HEK293 (cell line): ENCODE data around the gene AQP3.

Experiments
- ELK4 ChIP-seq: IDR thresholded peaks from 2 replicates; pipeline ENCODE4 v1.6.1; 2011; ENCODE audit warnings: mild to moderate bottlenecking, low read depth, low read length, borderline replicate concordance
- GLI2 ChIP-seq: fragments of 450-650 bp; formaldehyde crosslinking; IDR thresholded peaks from 2 replicates; pipeline ENCODE4; 2017; ENCODE audit warnings: missing biosample characterization, missing genetic modification characterization, low read depth, borderline replicate concordance
- GLI4 ChIP-seq: fragments of 450-650 bp; formaldehyde crosslinking; IDR thresholded peaks from 2 replicates; pipeline ENCODE4 v1.5.1; 2016; ENCODE audit warnings: missing biosample characterization, missing genetic modification characterization
- KLF1 ChIP-seq: fragments of 450-650 bp; formaldehyde crosslinking; IDR thresholded peaks from 2 replicates; pipeline ENCODE4 v1.5.1; 2016; ENCODE audit warnings: missing biosample characterization, missing genetic modification characterization
- SETDB1 ChIP-seq: IDR thresholded peaks from one replicate; pipeline ENCODE4 v1.6.1; 2017; ENCODE audit warnings: mild to moderate bottlenecking, low read length, moderate library complexity, mixed read lengths; ENCODE audit not compliant: insufficient read length
- YY1 ChIP-seq: fragments of 450-650 bp; formaldehyde crosslinking; IDR thresholded peaks from 2 replicates; pipeline ENCODE4 v1.5.1; 2018; ENCODE audit warnings: missing biosample characterization, missing genetic modification characterization
- ZFP41 ChIP-seq: fragments of 450-650 bp; formaldehyde crosslinking; IDR thresholded peaks from 2 replicates; pipeline ENCODE4 v1.5.1; 2016; ENCODE audit warnings: missing biosample characterization, missing genetic modification characterization, borderline replicate concordance
- ZNF114 ChIP-seq: fragments of 450-650 bp; formaldehyde crosslinking; IDR thresholded peaks from 2 replicates; pipeline ENCODE4 v1.5.0; 2017; ENCODE audit warnings: missing biosample characterization, missing genetic modification characterization
- ZNF138 ChIP-seq: fragments of 450-650 bp; formaldehyde crosslinking; IDR thresholded peaks from 2 replicates; pipeline ENCODE4 v1.5.1; 2016; ENCODE audit warnings: missing biosample characterization, missing genetic modification characterization, borderline replicate concordance
- ZNF140 ChIP-seq: fragments of 450-650 bp; formaldehyde crosslinking; IDR thresholded peaks from 2 replicates; pipeline ENCODE4 v1.5.1; 2016; ENCODE audit warnings: missing biosample characterization, missing genetic modification characterization
- ZNF157 ChIP-seq: fragments of 450-650 bp; formaldehyde crosslinking; IDR thresholded peaks from 2 replicates; pipeline ENCODE4 v1.5.1; 2016; ENCODE audit warnings: missing biosample characterization, missing genetic modification characterization
- ZNF16 ChIP-seq: fragments of 450-650 bp; formaldehyde crosslinking; IDR thresholded peaks from 2 replicates; pipeline ENCODE4 v1.5.1; 2016; ENCODE audit warnings: low read depth, missing biosample characterization, missing genetic modification characterization
- ZNF223 ChIP-seq: fragments of 450-650 bp; formaldehyde crosslinking; IDR thresholded peaks from 2 replicates; pipeline ENCODE4 v1.5.1; 2016; ENCODE audit warnings: missing biosample characterization, missing genetic modification characterization
- ZNF311 ChIP-seq: fragments of 450-650 bp; formaldehyde crosslinking; IDR thresholded peaks from 2 replicates; pipeline ENCODE4 v1.5.1; 2017; ENCODE audit warnings: missing biosample characterization, missing genetic modification characterization, borderline replicate concordance
- ZNF335 ChIP-seq: fragments of 450-650 bp; formaldehyde crosslinking; conservative IDR thresholded peaks from 2 replicates; pipeline ENCODE4 v1.5.1; 2016; ENCODE audit warnings: missing biosample characterization, missing genetic modification characterization
- ZNF341 ChIP-seq: fragments of 450-650 bp; formaldehyde crosslinking; IDR thresholded peaks from 2 replicates; pipeline ENCODE4; 2016; ENCODE audit warnings: low read depth, missing biosample characterization, missing genetic modification characterization
- ZNF366 ChIP-seq: fragments of 450-650 bp; formaldehyde crosslinking; conservative IDR thresholded peaks from 2 replicates; pipeline ENCODE4 v1.5.1; 2016; ENCODE audit warnings: missing biosample characterization, missing genetic modification characterization
- ZNF423 ChIP-seq: fragments of 450-650 bp; formaldehyde crosslinking; IDR thresholded peaks from 2 replicates; pipeline ENCODE4 v1.5.1; 2016; ENCODE audit warnings: missing biosample characterization, missing genetic modification characterization
- ZNF501 ChIP-seq: fragments of 450-650 bp; formaldehyde crosslinking; IDR thresholded peaks from 2 replicates; pipeline ENCODE4 v1.5.1; 2016; ENCODE audit warnings: missing biosample characterization, missing genetic modification characterization
- ZNF521 ChIP-seq: fragments of 450-650 bp; formaldehyde crosslinking; IDR thresholded peaks from 2 replicates; pipeline ENCODE4 v1.5.1; 2017; ENCODE audit warnings: missing biosample characterization, mild to moderate bottlenecking, missing genetic modification characterization
- ZNF585B ChIP-seq: fragments of 450-650 bp; formaldehyde crosslinking; IDR thresholded peaks from 2 replicates; pipeline ENCODE4 v1.5.1; 2016; ENCODE audit warnings: missing biosample characterization, missing genetic modification characterization
- ZNF670 ChIP-seq: fragments of 450-650 bp; formaldehyde crosslinking; IDR thresholded peaks from 2 replicates; pipeline ENCODE4 v1.5.1; 2016; ENCODE audit warnings: missing biosample characterization, missing genetic modification characterization, low read depth
- ZNF677 ChIP-seq: fragments of 450-650 bp; IDR thresholded peaks from 2 replicates; pipeline ENCODE4 v1.5.0; 2018; ENCODE audit warnings: missing biosample characterization, mild to moderate bottlenecking, missing genetic modification characterization, moderate library complexity
- ZSCAN30 ChIP-seq: fragments of 450-650 bp; IDR thresholded peaks from 2 replicates; pipeline ENCODE4 v1.5.1; 2018; ENCODE audit warnings: missing biosample characterization, mild to moderate bottlenecking, missing genetic modification characterization, moderate library complexity
- ZXDB ChIP-seq: fragments of 450-650 bp; formaldehyde crosslinking; IDR thresholded peaks from 2 replicates; pipeline ENCODE4 v1.5.1; 2016; ENCODE audit warnings: missing biosample characterization, missing genetic modification characterization
- TF ChIP-seq, protein P1 (sequence below): fragments of 450-650 bp; IDR thresholded peaks from 2 replicates; pipeline ENCODE4 v1.5.1; 2018; ENCODE audit warnings: missing biosample characterization, missing genetic modification characterization
- TF ChIP-seq, protein P2 (sequence below): fragments of 450-650 bp; formaldehyde crosslinking; IDR thresholded peaks from 2 replicates; pipeline ENCODE4 v1.5.1; 2016; ENCODE audit warnings: missing biosample characterization, missing genetic modification characterization
- TF ChIP-seq, protein P3 (sequence below): fragments of 450-650 bp; formaldehyde crosslinking; IDR thresholded peaks from 2 replicates; pipeline ENCODE4; 2016; ENCODE audit warnings: missing biosample characterization, missing genetic modification characterization
- TF ChIP-seq, protein P4 (sequence below): fragments of 450-650 bp; formaldehyde crosslinking; optimal IDR thresholded peaks from 2 replicates; pipeline ENCODE3; 2016; ENCODE audit warnings: missing biosample characterization, mild to moderate bottlenecking, missing genetic modification characterization
- TF ChIP-seq, protein P5 (sequence below): fragments of 450-650 bp; formaldehyde crosslinking; IDR thresholded peaks from 2 replicates; pipeline ENCODE4 v1.5.1; 2016; ENCODE audit warnings: missing biosample characterization, missing genetic modification characterization, low read depth

AQP3 gene

GRCh38 chr9:33473643-33474352 is 26.4 kb upstream of the AQP3 start, which contains the start of gene NOL6 (continued):
- TF ChIP-seq ELK4: peak; percentile 74; the same call in 1 of the 2 replicates
- no peak for TF ChIP-seq ZNF501 (tag by site-specific recombination)
- no peak for TF ChIP-seq ZNF157 (tag by site-specific recombination)
- TF ChIP-seq ZNF677 (tag by site-specific recombination): no peak
- TF ChIP-seq ZNF585B (tag by site-specific recombination): no peak
- TF ChIP-seq, protein P1, sequence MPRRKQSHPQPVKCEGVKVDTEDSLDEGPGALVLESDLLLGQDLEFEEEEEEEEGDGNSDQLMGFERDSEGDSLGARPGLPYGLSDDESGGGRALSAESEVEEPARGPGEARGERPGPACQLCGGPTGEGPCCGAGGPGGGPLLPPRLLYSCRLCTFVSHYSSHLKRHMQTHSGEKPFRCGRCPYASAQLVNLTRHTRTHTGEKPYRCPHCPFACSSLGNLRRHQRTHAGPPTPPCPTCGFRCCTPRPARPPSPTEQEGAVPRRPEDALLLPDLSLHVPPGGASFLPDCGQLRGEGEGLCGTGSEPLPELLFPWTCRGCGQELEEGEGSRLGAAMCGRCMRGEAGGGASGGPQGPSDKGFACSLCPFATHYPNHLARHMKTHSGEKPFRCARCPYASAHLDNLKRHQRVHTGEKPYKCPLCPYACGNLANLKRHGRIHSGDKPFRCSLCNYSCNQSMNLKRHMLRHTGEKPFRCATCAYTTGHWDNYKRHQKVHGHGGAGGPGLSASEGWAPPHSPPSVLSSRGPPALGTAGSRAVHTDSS: no peak
- peak; percentile 61; the same call in 1 of the 2 replicates for TF ChIP-seq ZNF335 (tag by site-specific recombination)
- TF ChIP-seq GLI4 (tag by site-specific recombination): no peak
- TF ChIP-seq ZNF521 (tag by site-specific recombination): no peak
- TF ChIP-seq ZNF140 (tag by site-specific recombination): no peak
- no peak for TF ChIP-seq SETDB1
- TF ChIP-seq KLF1: no peak
- TF ChIP-seq ZNF223 (tag by site-specific recombination): no peak
- no peak for TF ChIP-seq ZNF311
- no peak for TF ChIP-seq ZNF114 (tag by site-specific recombination)
- no peak for TF ChIP-seq YY1
- no peak for TF ChIP-seq ZNF341 (tag by site-specific recombination)
- no peak for TF ChIP-seq GLI2 (tag by site-specific recombination)
- no peak for TF ChIP-seq ZNF16 (tag by site-specific recombination)
- TF ChIP-seq ZSCAN30: no peak
- TF ChIP-seq, protein P2, sequence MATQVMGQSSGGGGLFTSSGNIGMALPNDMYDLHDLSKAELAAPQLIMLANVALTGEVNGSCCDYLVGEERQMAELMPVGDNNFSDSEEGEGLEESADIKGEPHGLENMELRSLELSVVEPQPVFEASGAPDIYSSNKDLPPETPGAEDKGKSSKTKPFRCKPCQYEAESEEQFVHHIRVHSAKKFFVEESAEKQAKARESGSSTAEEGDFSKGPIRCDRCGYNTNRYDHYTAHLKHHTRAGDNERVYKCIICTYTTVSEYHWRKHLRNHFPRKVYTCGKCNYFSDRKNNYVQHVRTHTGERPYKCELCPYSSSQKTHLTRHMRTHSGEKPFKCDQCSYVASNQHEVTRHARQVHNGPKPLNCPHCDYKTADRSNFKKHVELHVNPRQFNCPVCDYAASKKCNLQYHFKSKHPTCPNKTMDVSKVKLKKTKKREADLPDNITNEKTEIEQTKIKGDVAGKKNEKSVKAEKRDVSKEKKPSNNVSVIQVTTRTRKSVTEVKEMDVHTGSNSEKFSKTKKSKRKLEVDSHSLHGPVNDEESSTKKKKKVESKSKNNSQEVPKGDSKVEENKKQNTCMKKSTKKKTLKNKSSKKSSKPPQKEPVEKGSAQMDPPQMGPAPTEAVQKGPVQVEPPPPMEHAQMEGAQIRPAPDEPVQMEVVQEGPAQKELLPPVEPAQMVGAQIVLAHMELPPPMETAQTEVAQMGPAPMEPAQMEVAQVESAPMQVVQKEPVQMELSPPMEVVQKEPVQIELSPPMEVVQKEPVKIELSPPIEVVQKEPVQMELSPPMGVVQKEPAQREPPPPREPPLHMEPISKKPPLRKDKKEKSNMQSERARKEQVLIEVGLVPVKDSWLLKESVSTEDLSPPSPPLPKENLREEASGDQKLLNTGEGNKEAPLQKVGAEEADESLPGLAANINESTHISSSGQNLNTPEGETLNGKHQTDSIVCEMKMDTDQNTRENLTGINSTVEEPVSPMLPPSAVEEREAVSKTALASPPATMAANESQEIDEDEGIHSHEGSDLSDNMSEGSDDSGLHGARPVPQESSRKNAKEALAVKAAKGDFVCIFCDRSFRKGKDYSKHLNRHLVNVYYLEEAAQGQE (tag by site-specific recombination): peak; percentile 18; the same call in 1 of the 2 replicates
- no peak for TF ChIP-seq ZNF423
- TF ChIP-seq, protein P3, sequence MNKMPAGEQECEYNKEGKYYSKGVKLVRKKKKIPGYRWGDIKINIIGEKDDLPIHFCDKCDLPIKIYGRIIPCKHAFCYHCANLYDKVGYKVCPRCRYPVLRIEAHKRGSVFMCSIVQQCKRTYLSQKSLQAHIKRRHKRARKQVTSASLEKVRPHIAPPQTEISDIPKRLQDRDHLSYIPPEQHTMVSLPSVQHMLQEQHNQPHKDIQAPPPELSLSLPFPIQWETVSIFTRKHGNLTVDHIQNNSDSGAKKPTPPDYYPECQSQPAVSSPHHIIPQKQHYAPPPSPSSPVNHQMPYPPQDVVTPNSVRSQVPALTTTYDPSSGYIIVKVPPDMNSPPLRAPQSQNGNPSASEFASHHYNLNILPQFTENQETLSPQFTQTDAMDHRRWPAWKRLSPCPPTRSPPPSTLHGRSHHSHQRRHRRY (tag by site-specific recombination): no peak
- TF ChIP-seq ZFP41 (tag by site-specific recombination): no peak
- TF ChIP-seq ZNF138 (tag by site-specific recombination): no peak
- TF ChIP-seq, protein P4, sequence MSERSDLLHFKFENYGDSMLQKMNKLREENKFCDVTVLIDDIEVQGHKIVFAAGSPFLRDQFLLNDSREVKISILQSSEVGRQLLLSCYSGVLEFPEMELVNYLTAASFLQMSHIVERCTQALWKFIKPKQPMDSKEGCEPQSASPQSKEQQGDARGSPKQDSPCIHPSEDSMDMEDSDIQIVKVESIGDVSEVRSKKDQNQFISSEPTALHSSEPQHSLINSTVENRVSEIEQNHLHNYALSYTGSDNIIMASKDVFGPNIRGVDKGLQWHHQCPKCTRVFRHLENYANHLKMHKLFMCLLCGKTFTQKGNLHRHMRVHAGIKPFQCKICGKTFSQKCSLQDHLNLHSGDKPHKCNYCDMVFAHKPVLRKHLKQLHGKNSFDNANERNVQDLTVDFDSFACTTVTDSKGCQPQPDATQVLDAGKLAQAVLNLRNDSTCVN (tag by site-specific recombination): no peak
- no peak for TF ChIP-seq ZXDB
- peak; percentile 89 for TF ChIP-seq ZNF366 (tag by site-specific recombination)
- TF ChIP-seq, protein P5, sequence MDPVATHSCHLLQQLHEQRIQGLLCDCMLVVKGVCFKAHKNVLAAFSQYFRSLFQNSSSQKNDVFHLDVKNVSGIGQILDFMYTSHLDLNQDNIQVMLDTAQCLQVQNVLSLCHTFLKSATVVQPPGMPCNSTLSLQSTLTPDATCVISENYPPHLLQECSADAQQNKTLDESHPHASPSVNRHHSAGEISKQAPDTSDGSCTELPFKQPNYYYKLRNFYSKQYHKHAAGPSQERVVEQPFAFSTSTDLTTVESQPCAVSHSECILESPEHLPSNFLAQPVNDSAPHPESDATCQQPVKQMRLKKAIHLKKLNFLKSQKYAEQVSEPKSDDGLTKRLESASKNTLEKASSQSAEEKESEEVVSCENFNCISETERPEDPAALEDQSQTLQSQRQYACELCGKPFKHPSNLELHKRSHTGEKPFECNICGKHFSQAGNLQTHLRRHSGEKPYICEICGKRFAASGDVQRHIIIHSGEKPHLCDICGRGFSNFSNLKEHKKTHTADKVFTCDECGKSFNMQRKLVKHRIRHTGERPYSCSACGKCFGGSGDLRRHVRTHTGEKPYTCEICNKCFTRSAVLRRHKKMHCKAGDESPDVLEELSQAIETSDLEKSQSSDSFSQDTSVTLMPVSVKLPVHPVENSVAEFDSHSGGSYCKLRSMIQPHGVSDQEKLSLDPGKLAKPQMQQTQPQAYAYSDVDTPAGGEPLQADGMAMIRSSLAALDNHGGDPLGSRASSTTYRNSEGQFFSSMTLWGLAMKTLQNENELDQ: no peak
- TF ChIP-seq ZNF670 (tag by site-specific recombination): no peak
